Hematopoietic multipotent progenitor cell treated with erythropoietin and hydrocortisone succinate and interleukin-3 and kit ligand, for 15 days (in vitro differentiated cells): Measurements from ENCODE around the gene OR12D3.
"Not testable (repeated sequence)": the region's sequence is repeated elsewhere in the genome, so short reads cannot be mapped to it uniquely, and the experiment has no call there.

ENCODE experiments used
- DNase-seq: peaks from one replicate; pipeline ENCODE4 v3.0.0-alpha.2; 2015; ENCODE audit warnings: low spot score

Gene OR12D3

GRCh38 chr6:29375191-29375590 is at the start of gene OR12D3:
Gene OR12D3, minus strand, starts transcription at chr6:29375291. Its CDS starts 4 bp downstream, at chr6:29375287.
- DNase-seq = no peak

- no peak for DNase-seq
Measured at GRCh38 chr6:29424575-29424974, 49.5 kb upstream of the OR12D3 start.

- DNase-seq = no peak
Measured at GRCh38 chr6:29424168-29424567, 49.1 kb upstream of the OR12D3 start.

GRCh38 chr6:29419516-29419915 is 44.4 kb upstream of the OR12D3 start:
- DNase-seq = no peak

- no peak for DNase-seq
Measured at GRCh38 chr6:29414588-29414987, 39.5 kb upstream of the OR12D3 start, which contains the start of gene OR12D1. Gene OR12D1, plus strand, starts transcription at chr6:29414928.

- no peak for DNase-seq
Measured at GRCh38 chr6:29403801-29404200, 28.7 kb upstream of the OR12D3 start.

GRCh38 chr6:29399525-29399924 is 24.4 kb upstream of the OR12D3 start:
- DNase-seq = no peak

GRCh38 chr6:29395331-29395730 is 20.2 kb upstream of the OR12D3 start, which contains the start of gene OR12D2:
Gene OR12D2, plus strand, starts transcription at chr6:29395631. Its CDS starts 1,069 bp downstream, at chr6:29396700.
- DNase-seq = no peak

GRCh38 chr6:29388533-29388932 is 13.4 kb upstream of the OR12D3 start:
- no peak for DNase-seq

- DNase-seq = no peak
Measured at GRCh38 chr6:29376003-29376402, 912 bp upstream of the OR12D3 start.

- no peak for DNase-seq
Measured at GRCh38 chr6:29368765-29369164, 6.3 kb downstream of the OR12D3 start, which contains the start of gene OR5V1. Gene OR5V1, minus strand, starts transcription at chr6:29368865. Its CDS starts 12,670 bp downstream, at chr6:29356195.

- DNase-seq = no peak
Measured at GRCh38 chr6:29355603-29356002, 19.5 kb downstream of the OR12D3 start.

- no peak for DNase-seq
Measured at GRCh38 chr6:29354980-29355379, 20.1 kb downstream of the OR12D3 start.

- DNase-seq = not testable (repeated sequence)
Measured at GRCh38 chr6:29349348-29349747, 25.7 kb downstream of the OR12D3 start.

GRCh38 chr6:29345380-29345779 is 29.7 kb downstream of the OR12D3 start:
- no peak for DNase-seq

GRCh38 chr6:29336269-29336668 is 38.8 kb downstream of the OR12D3 start:
- DNase-seq = no peak

- DNase-seq = no peak
Measured at GRCh38 chr6:29332676-29333075, 42.4 kb downstream of the OR12D3 start.

GRCh38 chr6:29325777-29326176 is 49.3 kb downstream of the OR12D3 start:
- no peak for DNase-seq
